Upper lobe of left lung (tissue), 6 donors: Measurements from ENCODE around the gene CALN1. TPM values are rescaled to one million over a fixed set of nuclear protein-coding genes. Genes with fewer than 3 reads are reported as not detected.

Experiments
- ATAC-seq, 2 donors: fragments of 200-7000 bp; cut with Tn5 transposase; one replicate each; pipeline ENCODE4 v1.9.1; 2022; ENCODE audit warnings: mild to moderate bottlenecking in 2 of 2, moderate library complexity in 2 of 2; ENCODE audit not compliant: low FRiP score in 2 of 2
- DNase-seq, 2 donors: peaks; one replicate each; pipeline ENCODE4 v3.0.0-alpha.2; 2019 to 2020
- H3K27ac ChIP-seq, 4 donors: fragments of 200-600 bp; sonication (generic); one replicate each; pipeline ENCODE4 v1.5.1; 2016 to 2019
- H3K27me3 ChIP-seq, 4 donors: fragments of 200-600 bp; sonication (generic); one replicate each; pipeline ENCODE4 v1.5.1; 2017 to 2019
- H3K36me3 ChIP-seq, 4 donors: fragments of 200-600 bp; sonication (generic); one replicate each; pipeline ENCODE4 v1.5.1; 2016 to 2019
- H3K4me1 ChIP-seq, 4 donors: fragments of 200-600 bp; sonication (generic); one replicate each; pipeline ENCODE4 v1.5.1; 2018 to 2019
- H3K4me3 ChIP-seq, 4 donors: fragments of 200-600 bp; sonication (generic); one replicate each; pipeline ENCODE4 v1.5.1; 2017 to 2019; ENCODE audit warnings: mild to moderate bottlenecking in 2 of 4, moderate library complexity in 1 of 4
- H3K9me3 ChIP-seq, 4 donors: fragments of 200-600 bp; sonication (generic); one replicate each; pipeline ENCODE4 v1.5.1; 2018 to 2019
- CTCF ChIP-seq, 6 experiments: fragments of 450-650 bp in 4 of 6; fragments of 200-600 bp in 2 of 6; sonication (generic) in 2 of 6; IDR thresholded peaks; one replicate each; pipeline ENCODE4 v1.5.1; 2016 to 2019; ENCODE audit warnings: antibody characterized with exemption in 6 of 6
- EP300 ChIP-seq, 4 donors: sonication (generic); formaldehyde crosslinking; IDR thresholded peaks; one replicate each; pipeline ENCODE4 v1.5.1; 2017; ENCODE audit warnings: antibody characterized with exemption in 4 of 4, control low read depth in 2 of 4
- POLR2A ChIP-seq, 4 donors: fragments of 450-650 bp; IDR thresholded peaks; one replicate each; pipeline ENCODE4 v1.5.1; 2016 to 2017; ENCODE audit warnings: antibody characterized with exemption in 4 of 4, mild to moderate bottlenecking in 2 of 4
- POLR2AphosphoS5 ChIP-seq, 2 donors: sonication (generic); formaldehyde crosslinking; IDR thresholded peaks; one replicate each; pipeline ENCODE4 v1.5.1; 2017; ENCODE audit warnings: antibody characterized with exemption in 2 of 2
- WGBS, 2 donors: methylation state at CpG; one replicate each; pipeline ENCODE4 v1.1.5; 2017 to 2018; 5-methylcytosine and 5-hydroxymethylcytosine counted together
- total RNA-seq, 6 donors: library from RNA; depleted of rRNA in 4 of 6; stranded (reverse); fragments of >200 nt in 4 of 6; gene quantifications; one replicate each; pipeline versions ENCODE4 v1.1.0 to v1.2.1, GENCODE V29; 2016 to 2021
- donor health status: DM: no; HTN: no; CAD: no; lungs with moderate emphysema.
- donor health status: DM: no; HTN: yes; CAD: no; lungs with severe emphysema.

The CALN1 gene
- total RNA-seq, 6 donors from 2014 or later = 0.24 to 0.46 TPM; not detected in 4

DNA sequence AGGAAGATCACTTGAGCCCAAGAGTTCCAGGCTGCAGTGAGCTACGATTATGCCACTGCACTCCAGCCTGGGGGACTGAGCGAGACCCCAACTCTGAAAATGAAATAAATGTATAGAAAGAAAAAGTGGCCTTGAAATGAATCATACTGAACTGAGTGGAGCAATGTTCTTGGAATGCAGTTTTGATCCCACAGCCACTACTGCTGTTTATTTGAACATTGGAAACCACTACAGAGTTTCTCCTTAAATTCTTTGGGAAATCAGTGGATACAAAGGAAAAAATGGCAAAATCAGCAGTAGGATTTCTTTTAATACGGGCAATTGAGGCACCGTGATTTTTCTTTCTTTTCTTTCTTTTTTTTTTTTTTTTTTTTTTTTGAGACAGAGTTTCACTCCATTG is 642.8 kb downstream of the CALN1 start:
- Histone ChIP-seq H3K4me3 (no peak overlapping the region), H3K4me1 (no peaks in the 10 kb centered on the region), H3K27me3 (no peaks in the 10 kb centered on the region), H3K9me3 (no peaks in the 10 kb centered on the region), H3K36me3 (no peaks in the 10 kb centered on the region), H3K27ac (no peak overlapping the region)
- 94 to 97% methylated on average over 4 of the region's 4 CpGs for WGBS, 2 donors
- TF ChIP-seq EP300 (IDR thresholded peaks at IDR 0.05) (no peak), POLR2A (IDR thresholded peaks at IDR 0.05) (no peak), POLR2AphosphoS5 (IDR thresholded peaks at IDR 0.05) (no peak), CTCF (IDR thresholded peaks at IDR 0.05) (no peak)
- ATAC-seq (no peak), DNase-seq (no peak)

GRCh38 chr7:71768450-71768849 is 643.7 kb downstream of the CALN1 start:
- DNase-seq (no peak), ATAC-seq (no peak)
- Histone ChIP-seq H3K4me1 (no peaks in the 10 kb centered on the region), H3K4me3 (no peak overlapping the region), H3K27ac (no peak overlapping the region), H3K36me3 (no peaks in the 10 kb centered on the region), H3K27me3 (no peaks in the 10 kb centered on the region), H3K9me3 (no peaks in the 10 kb centered on the region)
- 49 to 52% methylated on average over 2 of the region's 2 CpGs for WGBS, 2 donors
- TF ChIP-seq POLR2A (IDR thresholded peaks at IDR 0.05) (no peak), POLR2AphosphoS5 (IDR thresholded peaks at IDR 0.05) (no peak), EP300 (IDR thresholded peaks at IDR 0.05) (no peak), CTCF (IDR thresholded peaks at IDR 0.05) (no peak)

DNA sequence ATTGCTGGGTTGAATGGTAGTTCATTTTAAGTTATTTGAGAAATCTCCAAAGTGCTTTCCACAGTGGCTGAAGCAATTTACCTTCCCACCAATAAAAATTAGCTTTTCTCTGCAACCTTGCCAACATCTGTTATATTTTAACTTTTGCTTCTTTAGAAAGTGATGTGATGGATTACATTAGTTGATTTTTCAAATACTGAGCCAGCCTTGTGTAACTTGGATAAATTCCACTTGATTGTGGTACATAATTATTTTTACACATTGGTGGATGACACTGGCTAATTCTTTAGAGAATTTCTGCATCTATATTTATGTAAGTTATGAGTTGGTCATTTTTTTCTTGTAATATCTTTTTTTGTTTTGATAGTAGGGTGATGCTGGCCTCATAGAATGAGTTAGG is 646.1 kb downstream of the CALN1 start:
- no peak overlapping the region for H3K27ac ChIP-seq
- H3K4me3 ChIP-seq = no peak overlapping the region
- ATAC-seq (no peak), DNase-seq (no peak)
- H3K9me3 ChIP-seq = peaks cover 0 to 8% (median 5%) of the 10 kb centered on the region in 4 donors
- H3K4me1 ChIP-seq = no peaks in the 10 kb centered on the region
- no peaks in the 10 kb centered on the region for H3K27me3 ChIP-seq
- H3K36me3 ChIP-seq = no peaks in the 10 kb centered on the region
- TF ChIP-seq POLR2AphosphoS5 (IDR thresholded peaks at IDR 0.05) = no peak
- TF ChIP-seq POLR2A (IDR thresholded peaks at IDR 0.05) = no peak
- TF ChIP-seq EP300 (IDR thresholded peaks at IDR 0.05) = no peak
- TF ChIP-seq CTCF (IDR thresholded peaks at IDR 0.05) = no peak

DNA sequence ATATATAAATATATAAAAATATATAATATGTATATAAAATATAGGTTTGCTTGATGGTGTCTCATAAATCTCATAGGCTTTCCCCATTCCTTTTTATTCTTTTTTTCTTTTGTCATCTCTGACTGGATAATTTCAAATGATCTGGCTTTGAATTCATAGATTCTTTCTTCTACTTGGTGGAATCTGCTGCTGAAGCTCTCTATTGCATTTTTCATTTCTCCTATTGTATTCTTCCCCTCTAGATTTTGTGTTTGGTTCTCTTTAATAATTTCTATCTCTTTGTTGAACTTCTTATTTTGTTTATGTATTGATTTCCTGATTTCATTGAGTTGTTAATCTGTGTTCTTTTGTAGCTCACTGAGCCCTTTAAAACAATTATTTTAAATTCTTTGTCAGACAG is 650.8 kb downstream of the CALN1 start:
- H3K4me3 ChIP-seq = no peak overlapping the region
- DNase-seq = no peak
- H3K4me1 ChIP-seq = no peaks in the 10 kb centered on the region
- H3K27me3 ChIP-seq = no peaks in the 10 kb centered on the region
- ATAC-seq = no peak
- H3K36me3 ChIP-seq = no peaks in the 10 kb centered on the region
- H3K27ac ChIP-seq = no peak overlapping the region
- TF ChIP-seq CTCF (IDR thresholded peaks at IDR 0.05) (no peak), EP300 (IDR thresholded peaks at IDR 0.05) (no peak), POLR2A (IDR thresholded peaks at IDR 0.05) (no peak), POLR2AphosphoS5 (IDR thresholded peaks at IDR 0.05) (no peak)
- peaks cover 0 to 8% (median 5%) of the 10 kb centered on the region in 4 donors for H3K9me3 ChIP-seq

DNA sequence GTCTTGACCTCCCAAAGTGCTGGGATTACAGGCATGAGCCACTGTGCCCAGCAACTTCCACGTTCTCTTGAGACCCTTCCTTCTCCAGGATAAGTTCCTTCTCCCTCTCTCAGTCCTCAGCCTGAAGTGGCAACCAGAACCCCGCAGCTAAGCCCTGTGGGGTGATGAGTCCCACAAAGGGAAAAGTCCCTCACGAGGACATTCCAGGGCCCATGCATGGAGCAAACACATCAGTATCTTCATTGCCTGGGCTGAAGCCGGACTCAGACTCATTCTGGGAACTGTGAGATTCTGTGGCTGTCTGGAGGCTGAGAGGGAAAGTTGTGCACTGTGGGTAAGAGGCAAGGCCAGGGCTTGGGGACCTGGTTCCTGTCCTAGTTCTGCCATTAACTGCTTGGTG is 657.3 kb downstream of the CALN1 start:
- peaks cover 0 to 7% (median 0%) of the 10 kb centered on the region in 4 donors for H3K27me3 ChIP-seq
- H3K36me3 ChIP-seq = no peaks in the 10 kb centered on the region
- WGBS, 2 donors = 89 to 91% methylated on average over 4 of the region's 4 CpGs
- TF ChIP-seq POLR2A (IDR thresholded peaks at IDR 0.05) = no peak
- TF ChIP-seq CTCF (IDR thresholded peaks at IDR 0.05) = no peak
- TF ChIP-seq POLR2AphosphoS5 (IDR thresholded peaks at IDR 0.05) = no peak
- no peak for TF ChIP-seq EP300 (IDR thresholded peaks at IDR 0.05)
- H3K4me3 ChIP-seq = no peak overlapping the region
- peaks cover 0 to 5% (median 0%) of the 10 kb centered on the region in 4 donors for H3K9me3 ChIP-seq
- peaks cover 0 to 6% (median 4%) of the 10 kb centered on the region in 4 donors for H3K4me1 ChIP-seq
- DNase-seq (no peak), ATAC-seq (no peak)
- H3K27ac ChIP-seq = no peak overlapping the region
